Esophagus squamous epithelium (tissue), 4 donors: ENCODE measurements around the gene SERTM2.

Experiments
- POLR2A ChIP-seq, 4 donors: fragments of 450-650 bp; IDR thresholded peaks; one replicate each; pipeline ENCODE4 v1.6.1; 2017; ENCODE audit warnings: antibody characterized with exemption in 4 of 4, mild to moderate bottlenecking in 4 of 4, moderate library complexity in 3 of 4
- TF ChIP-seq, protein P1 (sequence below), 6 experiments: fragments of 450-650 bp in 4 of 6; fragments of 200-600 bp in 2 of 6; sonication (generic) in 2 of 6; IDR thresholded peaks; one replicate each; pipeline ENCODE4 v1.5.1; 2016 to 2019; ENCODE audit warnings: antibody characterized with exemption in 6 of 6, mild to moderate bottlenecking in 4 of 6, moderate library complexity in 4 of 6

DNA sequence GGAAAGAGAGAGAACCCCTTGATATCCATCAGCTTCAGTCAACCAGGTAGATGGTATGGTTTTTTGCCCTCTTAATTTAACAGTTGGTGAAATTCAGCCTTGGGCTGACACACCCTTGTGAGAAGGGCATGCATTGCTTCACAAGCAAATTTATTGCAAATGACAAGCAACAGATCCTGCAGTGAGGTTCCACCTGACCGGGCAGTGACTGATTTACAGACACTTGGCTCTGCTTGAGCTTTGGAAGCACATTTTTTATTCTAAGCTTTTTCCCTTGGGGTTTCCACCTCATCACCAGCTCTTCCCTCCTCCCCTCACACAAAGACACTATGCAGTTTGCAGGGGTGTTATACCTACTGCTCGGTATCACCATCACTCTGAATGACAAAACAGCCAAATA, 28.3 kb upstream of the SERTM2 start:
- TF ChIP-seq, protein P1, sequence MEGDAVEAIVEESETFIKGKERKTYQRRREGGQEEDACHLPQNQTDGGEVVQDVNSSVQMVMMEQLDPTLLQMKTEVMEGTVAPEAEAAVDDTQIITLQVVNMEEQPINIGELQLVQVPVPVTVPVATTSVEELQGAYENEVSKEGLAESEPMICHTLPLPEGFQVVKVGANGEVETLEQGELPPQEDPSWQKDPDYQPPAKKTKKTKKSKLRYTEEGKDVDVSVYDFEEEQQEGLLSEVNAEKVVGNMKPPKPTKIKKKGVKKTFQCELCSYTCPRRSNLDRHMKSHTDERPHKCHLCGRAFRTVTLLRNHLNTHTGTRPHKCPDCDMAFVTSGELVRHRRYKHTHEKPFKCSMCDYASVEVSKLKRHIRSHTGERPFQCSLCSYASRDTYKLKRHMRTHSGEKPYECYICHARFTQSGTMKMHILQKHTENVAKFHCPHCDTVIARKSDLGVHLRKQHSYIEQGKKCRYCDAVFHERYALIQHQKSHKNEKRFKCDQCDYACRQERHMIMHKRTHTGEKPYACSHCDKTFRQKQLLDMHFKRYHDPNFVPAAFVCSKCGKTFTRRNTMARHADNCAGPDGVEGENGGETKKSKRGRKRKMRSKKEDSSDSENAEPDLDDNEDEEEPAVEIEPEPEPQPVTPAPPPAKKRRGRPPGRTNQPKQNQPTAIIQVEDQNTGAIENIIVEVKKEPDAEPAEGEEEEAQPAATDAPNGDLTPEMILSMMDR (IDR thresholded peaks at IDR 0.05), result no peak
- no peak for TF ChIP-seq POLR2A (IDR thresholded peaks at IDR 0.05)
